CD4-positive, alpha-beta memory T cell (primary cell): Measurements from ENCODE around the gene TMEM119. TPM values are rescaled to one million over a fixed set of nuclear protein-coding genes. Genes with fewer than 3 reads are reported as not detected.

Source experiments
- CTCF ChIA-PET: fragments of 350-600 bp; sonication (Branson Sonifier 250); formaldehyde crosslinking; loops from one replicate; lab custom pipeline; 2021; ENCODE audit warnings: inconsistent platforms; ENCODE audit not compliant: partially characterized antibody; lab: Charles Lee
- POLR2A ChIA-PET: fragments of 350-600 bp; sonication (Branson Sonifier 250); formaldehyde crosslinking; loops from one replicate; lab custom pipeline; 2021; ENCODE audit not compliant: partially characterized antibody; lab: Charles Lee
- DNase-seq, 5 donors: peaks; one replicate each; pipeline versions ENCODE4 v3.0.0 to v3.0.0-alpha.2; 2020 to 2022; ENCODE audit warnings: mixed read lengths in 1 of 5
- H3K27ac ChIP-seq: one replicate; pipeline ENCODE4 v1.7.0; 2013; ENCODE audit warnings: low read depth, low read length
- H3K27me3 ChIP-seq: 2 replicates; pipeline ENCODE4 v1.7.0; 2013; ENCODE audit warnings: mild to moderate bottlenecking, low read length, moderate library complexity; ENCODE audit not compliant: insufficient read depth
- H3K36me3 ChIP-seq: 2 replicates; pipeline ENCODE4 v1.7.0; 2013; ENCODE audit warnings: mild to moderate bottlenecking, low read length, moderate library complexity; ENCODE audit not compliant: insufficient read depth
- H3K4me1 ChIP-seq: 2 replicates; pipeline ENCODE4 v1.7.0; 2013; ENCODE audit warnings: mild to moderate bottlenecking, low read length, moderate library complexity; ENCODE audit not compliant: insufficient read depth
- H3K4me3 ChIP-seq, 2 donors: one replicate each; pipeline ENCODE4 v1.7.0; 2013; ENCODE audit warnings: low read length in 2 of 2, mild to moderate bottlenecking in 1 of 2
- H3K9me3 ChIP-seq, 2 donors: one replicate each; pipeline ENCODE4 v1.7.0; 2013; ENCODE audit warnings: low read length in 2 of 2, control low read depth in 1 of 2; ENCODE audit not compliant: control insufficient read depth in 1 of 2
- H3K27ac Mint-ChIP-seq, 7 donors: one replicate each; pipeline ENCODE4 v1.8.0; 2020 to 2021; ENCODE audit warnings: mixed read lengths in 7 of 7, mild to moderate bottlenecking in 6 of 7, inconsistent platforms in 3 of 7, moderate library complexity in 3 of 7
- H3K27me3 Mint-ChIP-seq, 2 donors: one replicate each; pipeline ENCODE4 v1.8.0; 2020 to 2021; ENCODE audit warnings: mixed read lengths in 2 of 2
- H3K36me3 Mint-ChIP-seq, 2 donors: one replicate each; pipeline ENCODE4 v1.8.0; 2020 to 2021; ENCODE audit warnings: mixed read lengths in 2 of 2, inconsistent platforms in 1 of 2, mild to moderate bottlenecking in 1 of 2
- H3K4me1 Mint-ChIP-seq, 4 donors: one replicate each; pipeline ENCODE4 v1.8.0; 2020 to 2021; ENCODE audit warnings: mixed read lengths in 4 of 4, mild to moderate bottlenecking in 1 of 4
- H3K4me3 Mint-ChIP-seq, 8 donors: one replicate each; pipeline ENCODE4 v1.8.0; 2020 to 2021; ENCODE audit warnings: mixed read lengths in 8 of 8, mild to moderate bottlenecking in 7 of 8, moderate library complexity in 6 of 8, inconsistent platforms in 3 of 8
- H3K9me3 Mint-ChIP-seq, 8 donors: one replicate each; pipeline ENCODE4 v1.8.0; 2020 to 2021; ENCODE audit warnings: mixed read lengths in 8 of 8, mild to moderate bottlenecking in 5 of 8, inconsistent platforms in 3 of 8, moderate library complexity in 1 of 8
- intact Hi-C: fragments of 100-400 bp; cut with micrococcal nuclease; formaldehyde crosslinking; loops from one replicate; pipeline ENCODE4 v1.15.1; 2023
- polyA plus RNA-seq, 2 donors: library from polyadenylated mRNA; unstranded; fragments of 300-500 nt; fragmentation: Illumina TruSeq; gene quantifications; one replicate each; pipeline ENCODE4 v1.2.3, GENCODE V29; 2021
- total RNA-seq, 2 experiments: library from RNA; stranded (reverse); gene quantifications; one replicate each; pipeline ENCODE4 v1.2.3, GENCODE V29; 2021

The TMEM119 gene
- total and polyA plus RNA-seq, 4 experiments from 2014 or later = 0.30 to 0.58 (median 0.42) TPM; not detected in 1

DNA sequence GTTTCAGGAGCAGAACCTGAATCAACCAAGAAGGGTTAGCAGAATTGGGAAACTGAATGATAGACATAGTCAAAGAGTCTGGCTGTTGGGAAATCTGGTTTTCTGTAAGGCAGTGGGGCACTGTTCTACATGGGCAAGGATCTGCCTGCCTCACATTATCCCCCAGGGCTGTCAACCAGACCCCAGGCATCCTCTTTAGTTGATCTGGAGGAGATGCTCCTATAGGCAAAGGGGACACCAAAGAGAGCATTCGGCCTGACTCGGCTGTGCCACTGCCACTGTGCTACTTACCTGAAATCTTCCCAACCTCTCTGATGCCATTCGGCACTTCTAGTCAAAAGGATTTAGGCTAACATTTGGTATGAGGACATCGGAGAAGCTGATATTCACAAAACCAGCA is 31.4 kb downstream of the TMEM119 start:
- no peak overlapping the region for H3K4me3 ChIP-seq
- H3K27ac ChIP-seq = peak overlapping the region; percentile 22
- no peaks in the 10 kb centered on the region for H3K9me3 ChIP-seq
- ChIA-PET CTCF (interaction anchor here (1.0 to 17.1 kb wide), 7 partner anchors 51 to 385 kb away, joined by 3 to 339 read pairs (median 50); partner anchors contain the start of gene SELPLG), POLR2A (interaction anchor here (0.8 to 14.6 kb wide), 3 partner anchors 51 to 98 kb away, joined by 3 to 245 read pairs (median 135); partner anchors contain the start of gene SELPLG)
- intact Hi-C loops = loop anchor here (10.0 kb wide), 1 partner anchor 588 kb away; no protein-coding TSS in a partner anchor
- H3K36me3 ChIP-seq = peaks cover 38% of the 10 kb centered on the region
- H3K27me3 Mint-ChIP-seq = no peaks in the 10 kb centered on the region
- H3K27ac Mint-ChIP-seq = peak overlapping the region; percentile 70 to 93 (median 82)
- no peaks in the 10 kb centered on the region for H3K9me3 Mint-ChIP-seq
- H3K4me1 ChIP-seq = peaks cover 74% of the 10 kb centered on the region
- peaks cover 43 to 65% of the 10 kb centered on the region in 2 donors for H3K36me3 Mint-ChIP-seq
- H3K4me3 Mint-ChIP-seq = no peak overlapping the region
- no peak for DNase-seq
- H3K4me1 Mint-ChIP-seq = peaks cover 33 to 83% (median 56%) of the 10 kb centered on the region in 4 donors
- H3K27me3 ChIP-seq = no peaks in the 10 kb centered on the region

DNA sequence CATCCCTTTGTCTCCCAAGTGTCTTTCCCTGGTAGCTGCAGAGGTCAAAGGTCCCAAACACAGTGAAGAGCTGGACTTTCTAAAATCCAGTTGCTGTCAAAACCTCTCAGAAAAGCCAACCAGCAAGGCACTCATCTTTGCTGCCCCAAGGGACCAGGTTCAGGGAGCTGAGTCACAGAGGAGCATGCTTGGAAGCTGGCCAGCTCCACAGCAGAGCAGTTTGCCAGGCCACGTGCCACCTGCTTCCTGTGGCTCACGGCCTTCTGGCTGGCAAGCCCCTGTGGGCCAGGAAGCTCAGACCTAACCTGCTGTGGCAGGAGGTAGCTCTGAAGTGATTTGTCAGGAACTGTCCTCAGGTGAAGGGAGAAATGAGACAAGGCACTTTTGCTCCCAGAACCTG is 31.9 kb downstream of the TMEM119 start:
- DNase-seq = peak; percentile 45 to 80 (median 50)
- Mint-ChIP-seq H3K4me3 (no peak overlapping the region), H3K27me3 (no peaks in the 10 kb centered on the region), H3K4me1 (peaks cover 33 to 83% (median 56%) of the 10 kb centered on the region in 4 donors), H3K9me3 (no peaks in the 10 kb centered on the region), H3K27ac (peak overlapping the region; percentile 70 to 93 (median 82)), H3K36me3 (peaks cover 43 to 70% of the 10 kb centered on the region in 2 donors)
- POLR2A ChIA-PET = interaction anchor here (0.6 to 14.6 kb wide), 4 partner anchors 10 to 98 kb away, joined by 3 to 245 read pairs (median 70); partner anchors contain the start of gene SELPLG
- CTCF ChIA-PET = interaction anchor here (1.0 to 17.1 kb wide), 7 partner anchors 51 to 385 kb away, joined by 3 to 339 read pairs (median 50); partner anchors contain the start of gene SELPLG
- no peak overlapping the region for H3K4me3 ChIP-seq
- intact Hi-C loops = loop anchor here (10.0 kb wide), 1 partner anchor 589 kb away; no protein-coding TSS in a partner anchor
- H3K4me1 ChIP-seq = peaks cover 70% of the 10 kb centered on the region
- no peaks in the 10 kb centered on the region for H3K9me3 ChIP-seq
- peaks cover 38% of the 10 kb centered on the region for H3K36me3 ChIP-seq
- H3K27me3 ChIP-seq = no peaks in the 10 kb centered on the region
- H3K27ac ChIP-seq = peak overlapping the region; percentile 22

DNA sequence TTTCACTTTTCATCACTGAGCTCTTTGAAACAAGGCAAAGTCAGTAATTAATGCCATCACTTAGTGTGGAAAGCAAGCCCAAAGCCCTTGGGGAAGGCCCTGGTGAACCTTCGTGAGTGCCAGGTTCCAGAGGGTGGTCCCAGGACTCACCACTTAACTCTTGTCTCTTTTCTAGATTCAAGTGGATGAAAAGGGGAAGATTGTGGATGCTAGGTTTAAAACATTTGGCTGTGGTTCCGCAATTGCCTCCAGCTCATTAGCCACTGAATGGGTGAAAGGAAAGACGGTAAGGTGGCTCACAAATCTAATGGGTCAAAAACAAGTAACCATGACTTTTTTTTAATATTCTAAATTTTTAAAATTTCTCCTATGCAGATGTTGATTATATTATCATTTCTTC is 32.7 kb downstream of the TMEM119 start:
- POLR2A ChIA-PET = interaction anchor here (0.7 to 14.6 kb wide), 3 partner anchors 52 to 69 kb away, joined by 3 to 245 read pairs (median 135); partner anchors contain the start of gene SELPLG
- H3K4me1 Mint-ChIP-seq = peaks cover 31 to 82% (median 55%) of the 10 kb centered on the region in 4 donors
- no peak for DNase-seq
- no peaks in the 10 kb centered on the region for H3K9me3 Mint-ChIP-seq
- peaks cover 40 to 71% of the 10 kb centered on the region in 2 donors for H3K36me3 Mint-ChIP-seq
- H3K27me3 Mint-ChIP-seq = no peaks in the 10 kb centered on the region
- CTCF ChIA-PET = interaction anchor here (0.6 to 17.1 kb wide), 8 partner anchors 11 to 814 kb away, joined by 3 to 339 read pairs (median 32); partner anchors contain the start of gene SELPLG
- no peaks in the 10 kb centered on the region for H3K27me3 ChIP-seq
- H3K27ac Mint-ChIP-seq = peak overlapping the region in 5 of 7 donors; percentile 57 to 99 (median 83)
- peaks cover 65% of the 10 kb centered on the region for H3K4me1 ChIP-seq
- H3K4me3 ChIP-seq = no peak overlapping the region
- no peaks in the 10 kb centered on the region for H3K9me3 ChIP-seq
- H3K4me3 Mint-ChIP-seq = no peak overlapping the region
- intact Hi-C loops = loop anchor here (10.0 kb wide), 1 partner anchor 590 kb away; no protein-coding TSS in a partner anchor
- peaks cover 38% of the 10 kb centered on the region for H3K36me3 ChIP-seq
- H3K27ac ChIP-seq = no peak overlapping the region

DNA sequence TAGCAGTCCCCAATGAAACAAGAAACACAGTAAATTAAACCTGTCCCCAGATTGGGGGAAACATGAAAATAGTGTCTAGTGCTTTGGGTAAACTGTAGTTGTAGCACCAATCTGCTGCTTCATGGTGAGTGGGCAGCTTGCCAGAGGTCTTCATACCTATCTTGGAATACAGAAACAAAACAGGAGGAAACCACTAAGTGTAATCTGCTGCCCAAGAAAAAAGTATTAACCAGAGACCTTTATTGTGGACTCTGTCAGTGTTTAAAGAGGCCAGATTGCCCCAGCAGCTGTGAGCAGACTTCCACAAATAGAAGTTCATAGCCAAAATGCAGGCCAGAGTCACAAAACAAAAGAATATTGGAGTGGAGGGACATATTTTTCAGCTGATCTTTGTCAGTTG is 33.2 kb downstream of the TMEM119 start:
- H3K36me3 ChIP-seq = peaks cover 38% of the 10 kb centered on the region
- H3K4me1 ChIP-seq = peaks cover 65% of the 10 kb centered on the region
- H3K4me3 Mint-ChIP-seq = no peak overlapping the region
- ChIA-PET POLR2A (interaction anchor here (0.7 to 14.6 kb wide), 4 partner anchors 52 to 126 kb away, joined by 3 to 245 read pairs (median 69); partner anchors contain the start of gene SELPLG), CTCF (interaction anchor here (0.6 to 17.1 kb wide), 15 partner anchors 8 to 815 kb away, joined by 3 to 339 read pairs (median 5); partner anchors contain the start of gene SELPLG)
- DNase-seq = no peak
- no peak overlapping the region for H3K4me3 ChIP-seq
- intact Hi-C loops = loop anchor here (5.0 to 10.0 kb wide), 2 partner anchors 590 to 802 kb away; partner anchors contain the start of gene PRDM4
- H3K9me3 ChIP-seq = no peaks in the 10 kb centered on the region
- no peak overlapping the region for H3K27ac ChIP-seq
- H3K27me3 ChIP-seq = no peaks in the 10 kb centered on the region
- H3K9me3 Mint-ChIP-seq = no peaks in the 10 kb centered on the region
- H3K27ac Mint-ChIP-seq = peak overlapping the region in 4 of 7 donors; percentile 29 to 99 (median 58)
- no peaks in the 10 kb centered on the region for H3K27me3 Mint-ChIP-seq
- H3K36me3 Mint-ChIP-seq = peaks cover 40 to 74% of the 10 kb centered on the region in 2 donors
- peaks cover 34 to 82% (median 58%) of the 10 kb centered on the region in 4 donors for H3K4me1 Mint-ChIP-seq

DNA sequence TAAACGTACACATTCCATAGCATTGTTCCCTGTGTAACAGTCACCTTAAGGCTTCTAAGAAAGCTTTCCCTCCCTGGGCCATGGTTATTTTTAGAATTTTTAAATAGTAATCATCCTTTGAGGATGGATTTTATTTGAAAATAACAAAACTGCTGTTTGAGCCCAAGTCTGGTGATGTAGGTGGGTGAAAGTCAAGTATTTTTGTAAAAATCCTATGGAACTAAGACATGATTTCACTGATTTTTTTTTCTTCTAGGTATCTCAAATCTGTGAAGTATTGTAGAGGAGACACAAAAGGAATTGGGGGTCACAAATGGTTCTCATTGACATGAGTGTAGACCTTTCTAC is 34.1 kb downstream of the TMEM119 start:
- H3K27me3 ChIP-seq = no peaks in the 10 kb centered on the region
- H3K36me3 ChIP-seq = peaks cover 38% of the 10 kb centered on the region
- intact Hi-C loops = loop anchor here (1.0 to 10.0 kb wide), 8 partner anchors 55 to 801 kb away; partner anchors contain the start of genes PRDM4, SELPLG and USP30
- Mint-ChIP-seq H3K9me3 (no peaks in the 10 kb centered on the region), H3K4me3 (peak overlapping the region in 7 of 8 donors; percentile 94 to 100 (median 100)), H3K27me3 (no peaks in the 10 kb centered on the region), H3K4me1 (peaks cover 36 to 81% (median 56%) of the 10 kb centered on the region in 4 donors), H3K36me3 (peaks cover 36 to 70% of the 10 kb centered on the region in 2 donors), H3K27ac (peak overlapping the region; percentile 93 to 100 (median 98))
- H3K4me1 ChIP-seq = peaks cover 65% of the 10 kb centered on the region
- CTCF ChIA-PET = interaction anchor here (0.7 to 17.1 kb wide), 16 partner anchors 9 to 532 kb away, joined by 3 to 339 read pairs (median 4); partner anchors contain the start of gene SELPLG
- H3K4me3 ChIP-seq = peak overlapping the region in 1 of 2 donors; percentile 78
- peak overlapping the region; percentile 96 for H3K27ac ChIP-seq
- H3K9me3 ChIP-seq = no peaks in the 10 kb centered on the region
- DNase-seq = no peak
- POLR2A ChIA-PET = interaction anchor here (0.9 to 14.6 kb wide), 5 partner anchors 53 to 241 kb away, joined by 3 to 245 read pairs (median 6); partner anchors contain the start of gene SELPLG

- H3K4me3 Mint-ChIP-seq = peak overlapping the region; percentile 94 to 100 (median 100)
- no peaks in the 10 kb centered on the region for H3K9me3 Mint-ChIP-seq
- peak overlapping the region; percentile 78 to 87 for H3K4me3 ChIP-seq
- intact Hi-C loops = loop anchor here (1.0 to 10.0 kb wide), 8 partner anchors 55 to 801 kb away; partner anchors contain the start of genes PRDM4, SELPLG and USP30
- peak; percentile 85 to 93 (median 87) for DNase-seq
- H3K9me3 ChIP-seq = no peaks in the 10 kb centered on the region
- peak overlapping the region; percentile 96 for H3K27ac ChIP-seq
- H3K36me3 ChIP-seq = peaks cover 38% of the 10 kb centered on the region
- peak overlapping the region; percentile 93 to 100 (median 98) for H3K27ac Mint-ChIP-seq
- H3K36me3 Mint-ChIP-seq = peaks cover 31 to 65% of the 10 kb centered on the region in 2 donors
- CTCF ChIA-PET = interaction anchor here (0.7 to 17.1 kb wide), 19 partner anchors 10 to 387 kb away, joined by 3 to 339 read pairs (median 4); partner anchors contain the start of gene SELPLG
- H3K4me1 ChIP-seq = peaks cover 65% of the 10 kb centered on the region
- H3K27me3 Mint-ChIP-seq = no peaks in the 10 kb centered on the region
- H3K27me3 ChIP-seq = no peaks in the 10 kb centered on the region
- peaks cover 33 to 79% (median 55%) of the 10 kb centered on the region in 4 donors for H3K4me1 Mint-ChIP-seq
- POLR2A ChIA-PET = interaction anchor here (0.7 to 14.6 kb wide), 19 partner anchors 8 to 878 kb away, joined by 3 to 245 read pairs (median 6); partner anchors contain the start of genes ALKBH2, PWP1, SELPLG and SSH1
These were observed 34.6 kb downstream of the TMEM119 start for GRCh38 chr12:108563136-108563803.
